Glomerular visceral epithelial cell (primary cell): ENCODE results near the gene ANKRD44.

Source experiments
- DNase-seq: peaks from one replicate; pipeline ENCODE4 v3.0.0-alpha.2; 2016; ENCODE audit errors: extremely low spot score

The ANKRD44 gene

DNA sequence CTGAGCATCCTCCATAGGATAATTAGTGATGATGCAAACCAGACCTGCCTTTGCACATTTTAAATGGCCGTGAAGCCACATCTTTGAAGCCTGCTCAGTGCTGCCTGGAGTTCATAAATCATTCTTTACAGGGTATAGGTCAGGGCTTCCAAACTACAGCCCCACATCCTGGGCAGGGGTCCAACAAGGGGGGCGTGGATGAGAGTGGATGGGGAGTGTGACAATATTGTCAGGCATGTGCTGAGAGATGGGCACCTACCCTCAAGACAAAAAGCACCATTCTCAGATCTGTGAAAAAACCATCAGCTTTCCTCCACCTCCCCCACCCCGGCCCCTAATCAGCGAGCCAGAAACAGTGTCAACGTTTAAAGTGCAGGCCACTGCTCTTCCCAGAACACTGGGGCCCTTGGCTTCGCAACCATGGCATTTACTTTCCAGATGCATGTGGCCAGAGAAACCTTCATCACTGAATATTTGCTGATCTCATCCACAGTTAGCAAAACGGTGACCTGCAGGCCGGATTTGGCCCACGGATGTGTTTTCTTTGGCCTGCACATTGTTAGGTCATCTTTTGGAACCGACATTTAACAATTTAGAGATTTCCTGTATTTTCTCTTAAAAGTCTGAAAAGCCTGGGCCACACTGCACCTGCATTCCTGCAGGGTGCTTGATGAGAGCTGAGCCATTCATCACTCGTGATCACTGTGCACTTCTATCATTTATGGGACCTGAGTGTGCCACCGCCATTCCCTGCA, 130.7 kb downstream of the ANKRD44 start:
- DNase-seq, result peak; percentile 66

GRCh38 chr2:197176522-197176921, 134.1 kb downstream of the ANKRD44 start:
- DNase-seq, result no peak

GRCh38 chr2:197174539-197175094, 136.0 kb downstream of the ANKRD44 start:
- peak; percentile 69 for DNase-seq

GRCh38 chr2:197171582-197171981, 139.0 kb downstream of the ANKRD44 start:
- DNase-seq, result no peak

- DNase-seq, result no peak
Measured at GRCh38 chr2:197170208-197170607, 140.4 kb downstream of the ANKRD44 start.

- DNase-seq, result peak; percentile 40
Measured at GRCh38 chr2:197168705-197169104, 141.9 kb downstream of the ANKRD44 start.

- no peak for DNase-seq
Measured at GRCh38 chr2:197167608-197168314, 142.8 kb downstream of the ANKRD44 start.

- DNase-seq, result no peak
Measured at GRCh38 chr2:197165020-197165419, 145.6 kb downstream of the ANKRD44 start.

DNA sequence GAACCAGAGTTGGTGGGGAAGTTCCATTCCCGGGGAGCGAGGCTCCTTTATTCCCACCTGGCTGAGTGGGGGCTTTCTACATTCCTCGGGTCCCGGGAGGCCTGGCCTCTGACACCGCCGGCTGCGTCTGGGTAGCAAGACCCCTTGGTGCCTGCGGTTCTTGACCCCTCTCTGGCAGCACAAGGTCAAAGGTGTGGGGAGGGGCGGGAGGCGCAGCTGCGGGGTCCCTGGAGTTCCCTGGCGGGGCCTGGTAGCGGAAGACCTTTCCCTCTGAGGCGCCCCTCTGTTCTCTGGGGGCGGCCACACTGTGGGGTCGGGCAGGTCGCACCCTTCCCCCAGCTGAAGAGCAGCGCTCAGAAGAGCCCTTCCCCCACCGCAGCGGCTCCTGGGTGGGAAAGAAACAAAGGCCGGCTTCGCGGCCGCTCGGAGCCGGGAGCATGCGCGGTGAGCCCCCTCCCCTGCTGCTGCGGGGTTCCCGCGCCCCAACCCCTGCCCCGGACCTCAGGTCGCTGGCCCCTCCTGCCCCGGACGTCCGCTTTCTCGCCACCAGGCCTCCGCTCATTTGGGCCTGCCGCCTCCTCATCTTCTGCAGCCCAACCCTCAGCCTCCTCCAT, 146.3 kb downstream of the ANKRD44 start:
- DNase-seq, result no peak

- DNase-seq, result no peak
Measured at GRCh38 chr2:197163712-197164140, 146.9 kb downstream of the ANKRD44 start.

GRCh38 chr2:197161774-197162173, 148.8 kb downstream of the ANKRD44 start:
- DNase-seq, result no peak

- DNase-seq, result peak; percentile 64
Measured at GRCh38 chr2:197159661-197160211, 150.8 kb downstream of the ANKRD44 start.

GRCh38 chr2:197158591-197159550, 151.7 kb downstream of the ANKRD44 start:
- no peak for DNase-seq

DNA sequence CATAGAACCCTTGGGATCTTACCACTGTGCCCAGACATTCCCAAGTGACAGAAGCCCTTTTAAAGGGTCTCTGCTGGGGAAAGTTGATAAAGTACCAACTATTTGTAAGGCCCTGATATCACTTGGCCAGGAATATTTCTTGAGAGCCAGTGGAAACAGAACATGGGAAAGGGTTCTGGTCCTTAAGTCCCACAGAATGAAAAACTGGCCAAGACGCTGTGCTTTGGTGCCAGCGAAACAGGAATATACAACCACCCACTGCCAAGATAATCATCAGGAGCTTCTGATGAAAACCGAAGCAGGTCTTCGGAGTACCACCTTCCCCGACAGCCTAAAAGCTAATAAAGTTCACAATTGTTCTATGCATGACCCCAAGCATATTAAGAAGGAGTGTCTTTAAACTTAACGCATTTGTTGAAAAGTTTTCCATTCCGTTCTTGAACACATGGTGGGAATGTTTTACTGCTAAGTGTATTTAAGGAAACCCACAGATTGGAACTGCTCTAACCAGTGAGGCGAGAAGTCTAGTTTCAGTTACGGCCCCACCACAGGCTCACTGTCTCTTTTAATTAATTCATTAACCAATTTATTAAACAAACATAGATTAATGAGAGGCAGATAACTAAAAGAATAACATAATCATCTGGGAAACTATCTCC, 152.6 kb downstream of the ANKRD44 start:
- peak; percentile 10 for DNase-seq

DNA sequence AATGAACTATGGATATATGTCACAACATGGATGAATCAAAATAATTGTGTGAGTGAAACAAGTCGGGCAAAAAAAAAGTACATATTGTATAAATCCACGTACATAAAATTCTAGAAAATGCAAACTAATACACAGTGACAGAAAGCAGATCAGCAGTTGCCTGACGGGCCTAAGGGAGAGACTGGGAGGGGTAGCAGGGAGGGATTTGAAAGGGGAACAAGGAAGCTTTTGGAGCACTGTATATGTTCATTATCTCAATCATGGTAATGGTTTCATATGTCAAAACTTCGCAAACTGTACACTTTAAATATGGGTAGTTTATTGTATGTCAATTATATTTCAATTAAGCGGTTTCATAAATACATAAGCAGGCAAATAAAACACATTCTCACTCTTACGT, 153.8 kb downstream of the ANKRD44 start:
- DNase-seq, result no peak

- DNase-seq, result no peak
Measured at GRCh38 chr2:197152451-197153228, 157.9 kb downstream of the ANKRD44 start.

- no peak for DNase-seq
Measured at GRCh38 chr2:197149546-197149945, 161.0 kb downstream of the ANKRD44 start.

- no peak for DNase-seq
Measured at GRCh38 chr2:197148401-197148800, 162.2 kb downstream of the ANKRD44 start.

DNA sequence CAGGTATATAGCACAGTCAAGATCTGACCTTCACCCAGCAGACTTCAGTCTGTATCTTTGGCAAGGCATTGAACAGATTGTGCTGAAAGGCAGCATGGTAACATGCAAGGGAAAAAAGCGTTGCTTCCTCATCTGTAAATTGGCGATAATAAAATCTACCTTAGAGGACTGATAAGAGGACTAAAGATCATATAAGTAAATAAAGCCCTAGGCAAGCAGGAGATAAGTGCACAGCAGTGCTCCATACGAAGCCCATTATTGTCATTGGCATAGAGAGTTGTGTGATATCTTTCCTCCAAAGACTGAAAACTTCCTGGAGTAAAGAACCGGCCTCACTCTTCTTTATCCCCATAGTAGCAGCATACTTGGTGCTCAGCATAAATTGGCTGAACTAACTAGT, 162.6 kb downstream of the ANKRD44 start:
- DNase-seq, result no peak

- DNase-seq, result no peak
Measured at GRCh38 chr2:197146995-197147394, 163.6 kb downstream of the ANKRD44 start.
